K562 (cell line): ENCODE data around the gene C1QTNF5. TPM values are rescaled to one million over a fixed set of nuclear protein-coding genes. Genes with fewer than 3 reads are reported as not detected.

Experiments used
- BACH1 ChIP-seq: fragments of 200-800 bp; sonication (Bioruptor generic); IDR thresholded peaks from 2 replicates; pipeline ENCODE4 v1.6.1; 2016; ENCODE audit warnings: missing genetic modification characterization, missing compliant biosample characterization
- FOXA3 ChIP-seq, 2 experiments: fragments of 450-650 bp in 1 of 2; sonication (generic) in 1 of 2; formaldehyde crosslinking; IDR thresholded peaks in 1 of 2; conservative IDR thresholded peaks in 1 of 2; 2 replicates each; pipeline versions ENCODE4 v1.4.0 to v1.8.0; 2020 to 2022; ENCODE audit warnings: mild to moderate bottlenecking in 2 of 2, missing genetic modification reagents in 1 of 2
- ILF3 ChIP-seq: fragments of 450-650 bp; IDR thresholded peaks from 2 replicates; pipeline ENCODE4 v1.6.1; 2018; ENCODE audit warnings: antibody characterized with exemption, mild to moderate bottlenecking, moderate library complexity, borderline replicate concordance
- KDM5B ChIP-seq: fragments of 200-600 bp; sonication (generic); IDR thresholded peaks from 2 replicates; pipeline ENCODE4 v1.6.1; 2012; ENCODE audit warnings: low read depth, mild to moderate bottlenecking, moderate library complexity, low read length, control low read depth, inconsistent platforms; ENCODE audit not compliant: insufficient replicate concordance
- LARP7 ChIP-seq: fragments of 450-650 bp; IDR thresholded peaks from 2 replicates; pipeline ENCODE4 v1.6.1; 2016
- PRPF4 ChIP-seq: fragments of 200-400 bp; formaldehyde crosslinking; IDR thresholded peaks from one replicate; pipeline ENCODE4 v1.6.1; 2017; ENCODE audit warnings: low read length, low read depth, mild to moderate bottlenecking; ENCODE audit not compliant: insufficient read depth, poor library complexity, severe bottlenecking
- RUNX1 ChIP-seq: sonication (generic); IDR thresholded peaks from 2 replicates; pipeline ENCODE4 v1.6.1; 2016; ENCODE audit warnings: antibody characterized with exemption, low read depth
- SAP30 ChIP-seq: fragments of 200-600 bp; sonication (generic); IDR thresholded peaks from 2 replicates; pipeline ENCODE4 v1.6.1; 2012; ENCODE audit warnings: borderline replicate concordance, low read depth, mild to moderate bottlenecking, moderate library complexity, low read length, control low read depth, inconsistent platforms; ENCODE audit not compliant: insufficient read depth, poor library complexity, severe bottlenecking
- SMC3 ChIP-seq: conservative IDR thresholded peaks from 2 replicates; pipeline ENCODE4 v1.6.1; 2011; ENCODE audit warnings: low read depth, low read length, improper control_type of control experiment; ENCODE audit not compliant: insufficient read depth
- STAT6 ChIP-seq: sonication (generic); formaldehyde crosslinking; IDR thresholded peaks from 2 replicates; pipeline ENCODE4 v1.8.1; 2023; ENCODE audit warnings: mild to moderate bottlenecking, missing genetic modification reagents
- TBL1XR1 ChIP-seq, 2 experiments: IDR thresholded peaks; 2 replicates each; pipeline ENCODE4 v1.6.1; 2012; ENCODE audit warnings: improper control_type of control experiment in 2 of 2, low read length in 2 of 2, mild to moderate bottlenecking in 1 of 2
- TEAD2 ChIP-seq: fragments of 450-650 bp; IDR thresholded peaks from 2 replicates; pipeline ENCODE4 v1.6.1; 2016; ENCODE audit warnings: missing genetic modification characterization, control low read depth, missing compliant biosample characterization
- ZBTB40 ChIP-seq, 2 experiments: fragments of 450-650 bp in 1 of 2; sonication (generic) in 1 of 2; formaldehyde crosslinking in 1 of 2; IDR thresholded peaks; 2 replicates each; pipeline versions ENCODE4 v1.7.1 to v1.9.0; 2016 to 2022; ENCODE audit warnings: inconsistent platforms in 1 of 2, mild to moderate bottlenecking in 1 of 2, missing genetic modification reagents in 1 of 2
- polyA plus RNA-seq, 8 experiments: library from polyadenylated mRNA; depleted of rRNA in 4 of 8; stranded (reverse) in 5 of 8; unstranded in 3 of 8; fragments of >200 nt; fragmentation: Nextera tagmentation in 2 of 8; fragmentation: Illumina TruSeq in 1 of 8; extraction: Ambion mirVana in 2 of 8; extraction: Trizol in 1 of 8; gene quantifications; 2 replicates each; pipeline versions ENCODE4 v1.2.1 to v1.2.3, GENCODE V29; 2011 to 2014; ENCODE audit warnings: inconsistent platforms in 1 of 8, missing spikeins in 1 of 8
- total RNA-seq, 7 experiments: library from RNA; depleted of rRNA in 6 of 7; stranded (reverse); fragments of >200 nt in 6 of 7; fragmentation: Illumina TruSeq in 2 of 7; extraction: Trizol in 2 of 7; gene quantifications; 2 replicates each; pipeline versions ENCODE4 v1.2.1 to v1.2.3, GENCODE V29; 2011 to 2021; ENCODE audit warnings: low replicate concordance in 1 of 7
- TF ChIP-seq, protein P1 (sequence below): sonication (generic); formaldehyde crosslinking; IDR thresholded peaks from 2 replicates; pipeline ENCODE4 v1.8.0; 2022; ENCODE audit warnings: mild to moderate bottlenecking, missing genetic modification reagents

Gene C1QTNF5
- total and polyA plus RNA-seq, 9 of the 15 experiments (the other 6 are each of a cell fraction or from before 2014, with no cell fraction given) = 0.07 to 0.76 (median 0.24) TPM; not detected in 1

DNA sequence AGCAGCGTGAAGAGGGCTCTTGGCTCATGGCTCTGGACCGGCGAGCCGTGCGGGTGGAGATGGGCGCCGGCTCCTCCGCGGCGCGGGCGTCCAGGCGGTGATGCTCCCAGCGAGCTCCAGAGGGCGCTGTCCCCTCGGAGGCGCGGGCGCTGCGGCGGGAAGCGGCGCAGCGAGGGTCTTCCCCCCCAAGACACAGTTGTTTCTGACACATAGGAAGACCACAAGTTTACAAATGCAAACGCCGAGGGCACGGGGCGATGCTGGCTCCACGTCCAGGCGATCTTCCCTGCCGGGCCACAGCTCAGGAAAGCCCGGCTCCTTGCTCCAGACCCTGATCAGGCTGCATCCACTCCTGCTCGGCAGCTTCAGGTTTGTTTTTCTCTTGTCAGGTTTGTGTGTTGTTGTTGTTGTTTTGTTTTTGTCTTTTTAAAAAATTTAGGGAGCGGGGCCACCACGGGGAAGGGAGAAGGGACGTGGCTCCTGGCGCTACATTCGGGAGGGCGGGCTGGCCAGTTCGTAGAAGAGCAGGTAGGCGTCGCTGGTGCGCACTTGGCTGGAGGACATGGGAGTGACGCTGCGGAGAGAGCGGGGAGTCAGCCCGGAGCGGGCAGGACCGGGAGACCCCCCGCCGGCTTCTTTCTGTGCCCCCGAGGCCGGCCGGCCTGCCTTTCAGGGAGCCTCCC, 15.8 kb upstream of the C1QTNF5 start (continued):
- TF ChIP-seq SMC3 (peak; percentile 67), TEAD2 (tag) (no peak), FOXA3 (CRISPR knock-in tag; conservative IDR thresholded peaks at IDR 0.05 in 1 of 2, IDR thresholded peaks at IDR 0.05 in 1 of 2) (no peak), RUNX1 (no peak), LARP7 (no peak), STAT6 (no peak; the same call in 1 of the 2 replicates), SAP30 (no peak), ZBTB40 (IDR thresholded peaks at IDR 0.05) (0 out of 2 replicates have a peak, but pooled peaks have one; percentile 42), ZBTB40 (CRISPR knock-in tag; IDR thresholded peaks at IDR 0.05) (no peak), ILF3 (no peak), KDM5B (no peak), PRPF4 (no peak), BACH1 (tag) (no peak), TBL1XR1 (IDR thresholded peaks at IDR 0.05; ENCODE audit: low read length in 2 of 2) (no peak)
- TF ChIP-seq, protein P1, sequence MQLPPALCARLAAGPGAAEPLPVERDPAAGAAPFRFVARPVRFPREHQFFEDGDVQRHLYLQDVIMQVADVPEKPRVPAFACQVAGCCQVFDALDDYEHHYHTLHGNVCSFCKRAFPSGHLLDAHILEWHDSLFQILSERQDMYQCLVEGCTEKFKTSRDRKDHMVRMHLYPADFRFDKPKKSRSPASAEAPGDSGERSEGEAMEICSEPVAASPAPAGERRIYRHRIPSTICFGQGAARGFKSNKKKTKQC (CRISPR knock-in tag) = 0 out of 2 replicates have a peak, but pooled peaks have one; percentile 32
